ENCODE results near the gene PRKAG1.

PRKAG1 gene

DNA sequence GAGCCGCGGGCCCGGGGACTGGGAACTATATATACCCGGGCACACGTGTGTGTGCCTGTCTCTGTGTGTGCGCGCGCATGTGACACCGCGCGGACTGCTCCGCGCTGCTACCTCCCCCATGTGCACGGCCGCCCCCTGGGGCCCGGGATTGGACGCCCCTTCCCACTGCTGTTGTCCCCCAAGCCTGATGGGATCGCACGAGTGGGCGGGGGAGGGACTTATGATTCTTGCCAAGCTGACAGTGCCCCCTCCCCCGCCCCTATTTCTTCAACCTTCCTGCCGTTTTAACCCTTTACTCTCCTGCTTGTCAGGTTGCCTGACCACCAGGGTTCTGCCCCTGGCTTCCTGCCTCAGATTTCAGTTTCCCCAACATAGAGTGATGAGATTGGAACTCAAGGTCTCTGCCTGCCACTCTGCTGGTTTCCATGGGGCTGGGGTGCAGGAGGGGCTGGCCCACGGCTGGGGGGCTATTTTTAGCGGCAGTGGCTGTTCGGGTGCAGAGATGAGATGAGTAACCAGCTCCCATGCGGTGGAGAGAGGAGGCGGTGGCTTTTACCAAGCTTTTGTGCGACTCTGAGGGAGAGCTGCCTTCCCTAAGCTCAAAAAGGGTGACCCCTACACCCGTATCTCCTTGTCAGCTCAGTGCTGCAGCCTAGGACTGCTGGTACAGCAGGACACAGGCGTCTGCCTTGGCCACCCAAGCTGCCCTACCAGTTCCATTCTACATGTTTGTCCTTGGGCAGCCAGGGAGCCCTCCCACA lies 19.0 kb downstream of the PRKAG1 start, which contains the start of gene DDN (continued):
- 0 out of 2 replicates have a peak, but pooled peaks have one; percentile 45 for TF ChIP-seq TSHZ1 (tag by site-specific recombination; IDR thresholded peaks at IDR 0.05; ENCODE audit: borderline replicate concordance)
- TF ChIP-seq ZBTB6 (tag by site-specific recombination; IDR thresholded peaks at IDR 0.05): no peak
- peak; percentile 59; the same call in 1 of the 2 replicates for TF ChIP-seq ZNF184 (tag by site-specific recombination; IDR thresholded peaks at IDR 0.05)
- peak; percentile 40; the same call in 1 of the 2 replicates for TF ChIP-seq ZNF629 (tag by site-specific recombination; IDR thresholded peaks at IDR 0.05)
- TF ChIP-seq ZNF404 (tag by site-specific recombination; IDR thresholded peaks at IDR 0.05): no peak
- peak; percentile 77 for TF ChIP-seq ZBTB20 (tag by site-specific recombination; IDR thresholded peaks at IDR 0.05)
- TF ChIP-seq, protein P1, sequence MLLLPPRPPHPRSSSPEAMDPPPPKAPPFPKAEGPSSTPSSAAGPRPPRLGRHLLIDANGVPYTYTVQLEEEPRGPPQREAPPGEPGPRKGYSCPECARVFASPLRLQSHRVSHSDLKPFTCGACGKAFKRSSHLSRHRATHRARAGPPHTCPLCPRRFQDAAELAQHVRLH (tag by site-specific recombination; IDR thresholded peaks at IDR 0.05): no peak; the same call in 1 of the 2 replicates
- TF ChIP-seq ZNF501 (tag by site-specific recombination; IDR thresholded peaks at IDR 0.05): peak; percentile 72; the same call in 1 of the 2 replicates
- 0 out of 2 replicates have a peak, but pooled peaks have one; percentile 26 for TF ChIP-seq KLF7 (tag by site-specific recombination; IDR thresholded peaks at IDR 0.05; ENCODE audit: borderline replicate concordance)
- peak; percentile 83 for TF ChIP-seq KLF16 (tag by site-specific recombination; IDR thresholded peaks at IDR 0.05)
- peak; percentile 87; the same call in 1 of the 2 replicates for TF ChIP-seq ZNF391 (tag by site-specific recombination; IDR thresholded peaks at IDR 0.05; ENCODE audit: borderline replicate concordance, low read depth)
- peak; percentile 54 for TF ChIP-seq ZNF843 (tag by site-specific recombination; IDR thresholded peaks at IDR 0.05)
- TF ChIP-seq MZF1 (tag by site-specific recombination; IDR thresholded peaks at IDR 0.05; ENCODE audit: borderline replicate concordance): no peak
- TF ChIP-seq ZNF692 (tag by site-specific recombination; IDR thresholded peaks at IDR 0.05): peak; percentile 64; the same call in 1 of the 2 replicates
- peak; percentile 79; the same call in 1 of the 2 replicates for TF ChIP-seq BCL11A (tag by site-specific recombination; IDR thresholded peaks at IDR 0.05; ENCODE audit: low read depth)
- peak; percentile 92 for TF ChIP-seq SP2 (tag by site-specific recombination; IDR thresholded peaks at IDR 0.05)
- TF ChIP-seq MYNN (tag by site-specific recombination; IDR thresholded peaks at IDR 0.05; ENCODE audit: borderline replicate concordance): no peak
- TF ChIP-seq ZBTB7A (tag by site-specific recombination; IDR thresholded peaks at IDR 0.05; ENCODE audit: low read depth): peak; percentile 98
- TF ChIP-seq ZNF488 (tag by site-specific recombination; IDR thresholded peaks at IDR 0.05): no peak
- TF ChIP-seq ZNF600 (tag by site-specific recombination; IDR thresholded peaks at IDR 0.05): peak; percentile 57; the same call in 1 of the 2 replicates
- no peak for TF ChIP-seq FEZF1 (tag by site-specific recombination; IDR thresholded peaks at IDR 0.05)
- TF ChIP-seq ZFHX2 (tag by site-specific recombination; conservative IDR thresholded peaks at IDR 0.05): peak; percentile 92
- TF ChIP-seq ZNF223 (tag by site-specific recombination; IDR thresholded peaks at IDR 0.05): peak; percentile 20; the same call in 1 of the 2 replicates
- TF ChIP-seq PBX3 (CRISPR knock-in tag; IDR thresholded peaks at IDR 0.05): no peak
- TF ChIP-seq ZNF10 (tag by site-specific recombination; IDR thresholded peaks at IDR 0.05): no peak
- peak; percentile 99 for TF ChIP-seq PATZ1 (tag by site-specific recombination; IDR thresholded peaks at IDR 0.05)
- no peak for TF ChIP-seq ZNF174 (tag by site-specific recombination; IDR thresholded peaks at IDR 0.05)

Measured in HEK293 (cell line).